GM18519 (cell line): ENCODE measurements around the gene KNL1.
"Not testable (repeated sequence)": the region's sequence is repeated elsewhere in the genome, so short reads cannot be mapped to it uniquely, and the experiment has no call there.

Experiments used
- ATAC-seq: cut with Tn5 transposase; IDR thresholded peaks from one replicate; pipeline ENCODE4 v1.9.1; 2021; ENCODE audit warnings: mild to moderate bottlenecking, moderate library complexity; ENCODE audit not compliant: unreplicated experiment, low FRiP score

Gene KNL1, protein sequence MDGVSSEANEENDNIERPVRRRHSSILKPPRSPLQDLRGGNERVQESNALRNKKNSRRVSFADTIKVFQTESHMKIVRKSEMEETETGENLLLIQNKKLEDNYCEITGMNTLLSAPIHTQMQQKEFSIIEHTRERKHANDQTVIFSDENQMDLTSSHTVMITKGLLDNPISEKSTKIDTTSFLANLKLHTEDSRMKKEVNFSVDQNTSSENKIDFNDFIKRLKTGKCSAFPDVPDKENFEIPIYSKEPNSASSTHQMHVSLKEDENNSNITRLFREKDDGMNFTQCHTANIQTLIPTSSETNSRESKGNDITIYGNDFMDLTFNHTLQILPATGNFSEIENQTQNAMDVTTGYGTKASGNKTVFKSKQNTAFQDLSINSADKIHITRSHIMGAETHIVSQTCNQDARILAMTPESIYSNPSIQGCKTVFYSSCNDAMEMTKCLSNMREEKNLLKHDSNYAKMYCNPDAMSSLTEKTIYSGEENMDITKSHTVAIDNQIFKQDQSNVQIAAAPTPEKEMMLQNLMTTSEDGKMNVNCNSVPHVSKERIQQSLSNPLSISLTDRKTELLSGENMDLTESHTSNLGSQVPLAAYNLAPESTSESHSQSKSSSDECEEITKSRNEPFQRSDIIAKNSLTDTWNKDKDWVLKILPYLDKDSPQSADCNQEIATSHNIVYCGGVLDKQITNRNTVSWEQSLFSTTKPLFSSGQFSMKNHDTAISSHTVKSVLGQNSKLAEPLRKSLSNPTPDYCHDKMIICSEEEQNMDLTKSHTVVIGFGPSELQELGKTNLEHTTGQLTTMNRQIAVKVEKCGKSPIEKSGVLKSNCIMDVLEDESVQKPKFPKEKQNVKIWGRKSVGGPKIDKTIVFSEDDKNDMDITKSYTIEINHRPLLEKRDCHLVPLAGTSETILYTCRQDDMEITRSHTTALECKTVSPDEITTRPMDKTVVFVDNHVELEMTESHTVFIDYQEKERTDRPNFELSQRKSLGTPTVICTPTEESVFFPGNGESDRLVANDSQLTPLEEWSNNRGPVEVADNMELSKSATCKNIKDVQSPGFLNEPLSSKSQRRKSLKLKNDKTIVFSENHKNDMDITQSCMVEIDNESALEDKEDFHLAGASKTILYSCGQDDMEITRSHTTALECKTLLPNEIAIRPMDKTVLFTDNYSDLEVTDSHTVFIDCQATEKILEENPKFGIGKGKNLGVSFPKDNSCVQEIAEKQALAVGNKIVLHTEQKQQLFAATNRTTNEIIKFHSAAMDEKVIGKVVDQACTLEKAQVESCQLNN (N-terminal part only)

DNA sequence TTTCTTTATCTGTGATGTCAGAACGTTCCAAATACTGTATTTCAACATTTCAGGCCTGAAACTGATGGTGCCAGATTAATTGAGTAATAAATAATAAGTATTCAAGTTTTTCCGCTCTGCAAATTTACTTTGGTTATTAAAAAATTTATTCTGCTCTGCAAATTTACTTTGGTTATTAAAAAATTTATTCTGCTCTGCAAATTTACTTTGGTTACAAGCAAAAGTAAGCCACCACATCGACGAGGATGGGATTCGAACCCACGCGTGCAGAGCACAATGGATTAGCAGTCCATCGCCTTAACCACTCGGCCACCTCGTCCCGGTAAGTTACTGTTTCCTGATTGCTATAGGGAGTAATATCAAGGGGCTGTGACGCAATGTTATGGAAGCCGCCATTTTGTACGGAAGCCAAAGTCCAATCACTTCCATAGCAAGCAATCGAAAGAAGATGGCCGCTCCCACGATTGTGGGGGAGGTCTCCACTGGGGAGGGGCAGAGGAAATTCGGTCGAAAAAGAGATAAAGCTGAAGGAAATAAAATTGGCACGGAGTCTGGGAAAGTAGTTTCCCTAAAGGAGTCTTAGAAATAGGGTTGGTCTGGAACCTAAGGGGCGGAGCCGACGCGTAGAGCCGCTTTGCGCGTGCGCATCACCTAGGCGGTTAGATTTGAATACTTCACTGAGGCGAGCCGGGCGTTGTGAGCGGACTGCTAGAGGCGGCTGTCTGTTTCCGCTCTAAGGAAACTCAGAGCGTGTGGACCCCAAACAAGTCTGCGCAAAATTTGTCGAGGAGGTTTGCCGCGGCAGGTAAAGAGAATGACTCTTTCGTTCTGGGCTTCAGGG lies at the start of gene KNL1:
Gene KNL1, plus strand, starts transcription at position 662 of the 841 bp plus-strand sequence. CDS start 8,683 bp downstream, outside the sequence.
- peak; percentile 49 for ATAC-seq

GRCh38 chr15:40545457-40545856 lies 48.6 kb upstream of the KNL1 start:
- ATAC-seq = no peak

DNA sequence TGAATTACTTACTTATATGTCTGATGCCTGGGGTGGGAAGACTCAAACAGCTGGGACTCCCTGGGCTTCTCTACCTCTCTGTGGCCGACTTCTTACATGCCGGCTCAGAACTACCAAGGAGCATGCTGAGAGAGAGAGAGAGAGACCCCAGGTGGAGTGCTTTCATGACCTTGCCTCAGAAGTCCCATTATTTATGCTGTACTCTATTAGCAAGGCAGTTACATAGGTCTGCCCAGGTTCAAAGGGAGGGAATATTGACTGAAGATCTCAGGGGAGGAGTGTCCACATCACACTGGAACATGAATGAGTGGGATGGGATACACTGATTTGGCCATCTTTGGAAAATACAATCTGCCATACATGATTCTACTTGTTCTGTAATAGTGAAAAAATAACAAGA lies 45.4 kb upstream of the KNL1 start:
- ATAC-seq = no peak

GRCh38 chr15:40549894-40550293 lies 44.2 kb upstream of the KNL1 start:
- ATAC-seq = no peak

DNA sequence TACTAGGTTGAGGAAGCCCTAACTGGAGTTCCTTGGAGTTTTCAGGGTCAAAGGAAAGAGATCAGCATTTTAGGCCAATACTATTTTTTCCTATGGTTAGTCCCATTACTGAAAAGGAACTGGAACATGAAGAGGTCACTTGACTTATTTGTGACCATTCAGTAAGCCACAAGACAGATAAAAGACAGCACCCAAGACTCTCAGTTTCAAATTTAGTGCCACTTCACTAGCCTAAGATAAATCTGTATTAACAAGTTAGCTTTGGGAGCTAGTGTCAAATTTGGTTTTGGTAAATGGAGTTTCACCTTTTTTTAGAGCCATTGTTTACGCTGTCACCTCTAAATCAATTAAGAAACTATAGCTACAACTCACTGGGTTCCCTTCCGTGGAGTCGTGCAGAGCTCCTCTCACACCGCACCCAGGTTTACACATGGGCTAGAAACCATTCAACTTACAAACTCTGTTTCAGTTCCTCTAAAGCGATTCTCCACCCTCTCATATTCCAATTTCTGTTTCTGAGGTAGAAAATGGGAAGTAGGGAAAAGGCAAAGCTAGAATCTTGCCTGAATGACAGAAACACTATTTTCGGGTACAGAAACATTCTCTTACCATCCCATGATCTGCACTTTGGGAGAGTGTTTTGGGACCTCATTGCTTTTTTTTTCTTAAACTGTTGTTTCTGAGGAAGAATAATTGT lies 43.6 kb upstream of the KNL1 start:
- ATAC-seq = no peak

- no peak for ATAC-seq
Observed at GRCh38 chr15:40554161-40554525, 39.9 kb upstream of the KNL1 start.

- no peak for ATAC-seq
Observed at GRCh38 chr15:40555876-40556275, 38.2 kb upstream of the KNL1 start.

GRCh38 chr15:40558952-40559742 lies 34.9 kb upstream of the KNL1 start:
- no peak for ATAC-seq

- ATAC-seq = no peak
Observed at GRCh38 chr15:40562691-40563090, 31.4 kb upstream of the KNL1 start.

GRCh38 chr15:40563426-40563825 lies 30.6 kb upstream of the KNL1 start:
- ATAC-seq = no peak

DNA sequence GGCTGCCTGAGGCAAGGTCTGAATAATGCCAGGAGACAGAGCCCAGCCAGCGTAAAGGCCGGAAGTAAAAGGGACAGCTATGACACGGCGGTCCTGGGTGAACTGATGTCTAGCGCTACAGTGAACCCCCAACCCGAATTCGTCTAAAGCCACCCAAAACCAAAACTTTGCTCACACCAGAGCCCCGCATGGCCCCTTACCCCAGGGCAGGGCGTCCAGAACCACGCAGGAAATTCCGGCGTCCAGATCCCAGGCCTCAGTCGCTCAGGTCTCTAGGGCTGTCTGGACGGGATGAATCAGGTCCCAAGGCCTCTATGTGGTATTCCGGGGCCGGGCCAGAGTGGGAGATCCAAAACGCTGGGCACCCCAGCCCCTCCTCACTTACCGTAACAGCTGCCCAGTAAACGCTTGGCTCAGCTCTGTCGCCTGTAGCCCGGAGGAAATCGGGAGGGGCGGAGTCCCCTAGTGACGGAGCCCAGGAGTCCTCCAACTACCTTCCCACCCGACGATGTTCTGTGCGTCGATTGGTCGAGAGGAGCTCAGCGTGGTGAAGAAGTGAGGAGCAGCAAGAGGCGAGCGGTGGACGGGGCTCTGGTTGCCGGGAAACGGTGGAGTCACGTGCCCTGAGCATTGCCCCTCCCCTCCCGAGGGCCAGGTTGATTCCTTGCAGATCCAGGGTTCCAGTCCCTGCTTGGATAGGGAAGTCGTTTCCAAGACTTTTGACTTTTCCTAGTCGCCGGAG lies 29.3 kb upstream of the KNL1 start, which contains the start of gene CCDC32:
Gene CCDC32, minus strand, starts transcription at position 452 of the 742 bp plus-strand sequence. CDS start 2,027 bp downstream, outside the sequence.
- peak; percentile 83 for ATAC-seq

- no peak for ATAC-seq
Observed at GRCh38 chr15:40565333-40566238, 28.5 kb upstream of the KNL1 start.

DNA sequence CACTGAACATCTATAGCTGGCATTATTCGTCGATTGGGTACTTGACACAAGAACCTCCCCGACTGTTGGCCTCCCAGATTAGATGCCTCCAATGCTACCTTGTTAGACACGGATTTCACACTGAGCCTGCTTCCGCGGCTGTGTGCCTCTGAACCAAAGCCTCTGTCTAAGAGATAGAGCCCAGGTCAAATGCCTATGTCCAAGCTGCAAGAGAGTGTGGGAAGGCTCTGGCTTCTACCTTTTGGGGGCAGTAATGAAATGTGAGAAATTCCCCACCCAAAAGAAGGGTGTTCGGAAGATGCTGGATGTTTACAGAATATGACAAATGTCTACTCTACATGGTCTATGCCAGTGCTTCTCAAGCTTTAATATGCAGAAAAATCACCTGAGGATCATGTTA lies 26.9 kb upstream of the KNL1 start:
- no peak for ATAC-seq

- ATAC-seq = no peak
Observed at GRCh38 chr15:40569129-40569953, 24.7 kb upstream of the KNL1 start, which contains the start of gene RPUSD2. RPUSD2 (plus strand) TSS chr15:40569299; CDS start chr15:40569338, 39 bp downstream.

DNA sequence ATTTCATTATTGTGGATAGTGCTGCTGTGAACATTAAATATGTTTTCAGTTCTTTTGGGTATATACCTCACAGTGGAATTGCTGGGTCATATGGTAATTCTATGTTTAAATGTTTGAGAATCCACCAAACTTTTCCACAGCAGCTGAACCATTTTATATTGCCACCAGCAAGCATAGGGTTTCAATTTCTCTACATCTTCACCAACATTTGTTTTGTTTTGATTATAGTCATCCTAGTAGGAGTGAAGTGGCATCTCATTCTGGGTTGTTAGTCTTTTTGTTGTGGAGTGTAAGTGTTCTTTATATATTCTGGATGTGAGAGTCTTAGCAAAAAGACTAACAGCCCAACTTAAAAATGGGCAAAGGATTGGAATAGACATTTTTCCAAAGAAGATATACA lies 18.9 kb upstream of the KNL1 start:
- ATAC-seq = no peak

- not testable (repeated sequence) for ATAC-seq
Observed at GRCh38 chr15:40576914-40577313, 17.1 kb upstream of the KNL1 start.
